HG03045 (cell line): Measurements from ENCODE around the gene ARHGAP12.
"Not testable (repeated sequence)": the region's sequence is repeated elsewhere in the genome, so short reads cannot be mapped to it uniquely, and the experiment has no call there.

Experiments
- ATAC-seq: cut with Tn5 transposase; IDR thresholded peaks from one replicate; pipeline ENCODE4 v1.9.1; 2021; ENCODE audit warnings: mild to moderate bottlenecking, moderate library complexity; ENCODE audit not compliant: unreplicated experiment

ARHGAP12 gene, protein sequence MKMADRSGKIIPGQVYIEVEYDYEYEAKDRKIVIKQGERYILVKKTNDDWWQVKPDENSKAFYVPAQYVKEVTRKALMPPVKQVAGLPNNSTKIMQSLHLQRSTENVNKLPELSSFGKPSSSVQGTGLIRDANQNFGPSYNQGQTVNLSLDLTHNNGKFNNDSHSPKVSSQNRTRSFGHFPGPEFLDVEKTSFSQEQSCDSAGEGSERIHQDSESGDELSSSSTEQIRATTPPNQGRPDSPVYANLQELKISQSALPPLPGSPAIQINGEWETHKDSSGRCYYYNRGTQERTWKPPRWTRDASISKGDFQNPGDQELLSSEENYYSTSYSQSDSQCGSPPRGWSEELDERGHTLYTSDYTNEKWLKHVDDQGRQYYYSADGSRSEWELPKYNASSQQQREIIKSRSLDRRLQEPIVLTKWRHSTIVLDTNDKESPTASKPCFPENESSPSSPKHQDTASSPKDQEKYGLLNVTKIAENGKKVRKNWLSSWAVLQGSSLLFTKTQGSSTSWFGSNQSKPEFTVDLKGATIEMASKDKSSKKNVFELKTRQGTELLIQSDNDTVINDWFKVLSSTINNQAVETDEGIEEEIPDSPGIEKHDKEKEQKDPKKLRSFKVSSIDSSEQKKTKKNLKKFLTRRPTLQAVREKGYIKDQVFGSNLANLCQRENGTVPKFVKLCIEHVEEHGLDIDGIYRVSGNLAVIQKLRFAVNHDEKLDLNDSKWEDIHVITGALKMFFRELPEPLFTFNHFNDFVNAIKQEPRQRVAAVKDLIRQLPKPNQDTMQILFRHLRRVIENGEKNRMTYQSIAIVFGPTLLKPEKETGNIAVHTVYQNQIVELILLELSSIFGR

DNA sequence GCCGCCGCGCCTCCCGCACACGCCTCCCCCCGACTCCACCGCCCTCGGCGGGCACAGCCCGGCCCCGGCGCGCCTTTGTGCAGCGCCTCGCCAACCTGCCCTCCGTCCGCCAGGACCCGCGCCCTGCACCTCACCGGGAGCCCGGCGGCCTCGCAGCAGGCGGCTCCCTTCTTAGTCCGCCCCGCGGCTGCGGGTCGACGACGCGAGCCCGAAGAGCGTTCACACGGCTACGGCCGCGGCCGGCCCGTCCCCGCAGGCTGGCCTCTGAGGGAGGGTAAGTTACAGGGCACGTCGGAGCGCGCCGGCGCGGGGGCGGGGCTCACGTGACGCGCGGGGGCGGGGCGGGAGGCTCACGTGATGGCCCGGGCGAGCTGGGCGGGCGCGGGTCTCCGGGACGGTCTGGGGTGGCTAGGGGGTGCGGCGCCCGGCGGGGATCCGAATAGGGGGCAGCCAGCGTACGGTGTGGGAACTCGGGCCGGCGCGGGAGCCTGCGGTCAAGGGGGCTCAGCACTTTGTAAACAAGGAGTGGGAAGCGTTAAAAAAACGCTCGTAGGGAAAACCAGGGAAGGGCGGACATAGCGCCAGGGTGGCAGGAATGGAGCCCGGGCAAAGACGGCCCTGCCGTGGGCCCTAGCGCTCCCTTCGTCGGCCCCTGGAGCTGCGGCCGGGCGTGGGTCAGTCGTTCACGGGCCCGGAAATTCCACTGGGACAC, at the start of gene ARHGAP12:
TSS of gene ARHGAP12 (minus strand) at position 283 of the 712 bp plus-strand sequence. CDS start 19,976 bp downstream, outside the sequence.
- ATAC-seq = peak; percentile 89

DNA sequence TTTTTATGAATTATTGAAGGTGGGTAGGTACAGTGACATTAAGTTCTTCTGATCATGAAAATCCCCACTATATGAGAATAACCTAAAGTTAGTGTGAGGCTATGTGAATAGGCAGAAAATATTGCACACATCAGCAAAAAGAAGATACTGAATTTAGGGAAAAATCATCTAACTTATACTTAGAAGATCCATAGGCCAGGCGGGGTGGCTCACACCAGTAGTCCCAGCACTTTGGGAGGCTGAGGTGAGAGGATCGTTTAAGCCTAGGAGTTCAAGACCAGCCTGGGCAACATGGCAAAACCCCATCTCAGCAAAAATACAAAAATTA, 49.5 kb upstream of the ARHGAP12 start:
- ATAC-seq = no peak

DNA sequence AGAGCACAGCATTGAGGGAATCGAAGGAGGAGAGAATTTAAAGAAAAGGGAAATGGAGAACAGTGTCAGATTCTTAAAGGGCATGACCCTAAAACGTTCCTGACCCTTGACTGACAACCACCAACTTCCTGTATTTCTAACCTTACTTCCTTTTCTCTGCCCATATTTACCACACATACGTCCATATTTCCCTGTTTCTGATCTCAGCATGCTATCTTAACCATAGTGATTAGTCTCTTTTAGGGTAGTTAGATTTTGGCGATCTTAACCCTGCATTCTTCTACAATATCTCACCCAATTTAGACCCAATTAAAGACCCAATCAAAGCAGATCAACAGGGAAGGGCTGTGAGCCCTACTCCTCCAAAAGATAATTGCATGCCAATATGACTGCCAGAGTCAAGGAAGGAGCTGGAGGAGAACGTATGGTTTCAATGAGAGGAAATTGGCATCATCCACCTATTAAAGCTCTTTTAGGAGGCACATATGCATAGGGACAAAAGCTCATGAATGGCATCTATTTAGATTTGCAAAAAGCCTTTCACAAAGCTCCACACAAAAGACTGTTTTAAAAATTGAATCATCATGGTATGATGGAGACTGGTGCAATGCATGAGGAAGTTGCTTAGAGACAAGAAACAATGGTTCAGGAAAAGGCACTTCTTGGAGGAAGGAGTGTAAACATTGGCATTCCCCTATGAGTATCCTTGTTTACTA, 49.0 kb upstream of the ARHGAP12 start:
- no peak for ATAC-seq

DNA sequence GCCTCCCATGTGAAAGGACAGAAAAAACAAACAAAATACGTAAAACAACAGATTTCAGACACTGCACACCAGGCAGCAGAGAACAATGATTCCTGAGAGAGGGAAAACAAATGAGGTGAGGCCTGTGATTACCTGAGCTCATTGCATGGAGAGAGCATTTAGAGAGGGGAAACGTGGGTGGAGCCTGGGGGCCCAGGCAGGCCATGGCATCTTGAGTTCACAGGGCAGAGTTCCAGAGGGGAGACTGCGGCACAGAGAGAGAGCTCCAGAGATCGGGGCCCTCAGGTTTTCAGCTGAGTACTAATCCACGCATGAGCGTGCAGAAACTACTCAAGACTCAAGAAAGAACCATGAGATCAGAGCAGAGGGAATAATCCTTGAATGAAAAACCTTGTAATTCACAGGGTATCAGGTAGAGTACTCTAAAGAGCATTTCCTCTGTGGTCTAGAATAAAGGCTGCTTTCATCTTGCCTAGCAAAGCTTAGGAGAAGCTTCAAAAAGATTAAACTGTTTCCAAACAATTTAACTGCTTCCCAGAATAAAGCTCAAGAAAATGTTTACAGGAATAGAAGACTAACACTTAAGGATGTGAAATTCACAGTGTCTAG, 46.6 kb upstream of the ARHGAP12 start:
- no peak for ATAC-seq

DNA sequence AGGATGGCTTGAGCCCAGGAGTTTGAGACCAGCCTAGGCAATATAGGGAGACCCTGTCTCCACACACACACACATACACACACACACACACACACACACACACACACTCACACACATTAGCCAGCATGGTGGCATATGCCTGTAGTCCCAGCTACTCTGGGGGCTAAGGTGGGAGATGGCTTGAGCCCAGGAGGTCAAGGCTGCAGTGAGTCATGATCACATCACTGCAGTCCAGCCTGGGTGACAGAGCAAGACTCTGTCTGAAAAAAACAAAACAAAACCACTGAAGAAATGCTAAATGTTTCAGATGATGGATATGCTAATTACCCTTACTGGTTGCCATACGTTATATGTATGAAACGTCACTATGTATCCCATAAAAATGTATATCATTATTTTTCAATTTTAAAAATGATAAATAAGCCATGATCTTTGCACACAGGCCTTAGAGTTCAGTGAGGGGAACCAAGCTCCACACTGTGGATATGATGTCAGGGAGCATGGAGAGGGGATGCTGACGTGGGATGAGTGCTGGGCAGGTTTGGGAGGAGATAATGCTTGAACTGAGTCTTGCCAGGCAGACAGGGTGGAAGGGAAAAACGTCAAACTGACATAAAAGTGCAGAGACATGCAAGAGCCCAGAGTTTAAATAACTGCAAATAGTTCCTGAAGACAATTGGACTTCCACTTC, 45.9 kb upstream of the ARHGAP12 start:
- ATAC-seq = no peak

DNA sequence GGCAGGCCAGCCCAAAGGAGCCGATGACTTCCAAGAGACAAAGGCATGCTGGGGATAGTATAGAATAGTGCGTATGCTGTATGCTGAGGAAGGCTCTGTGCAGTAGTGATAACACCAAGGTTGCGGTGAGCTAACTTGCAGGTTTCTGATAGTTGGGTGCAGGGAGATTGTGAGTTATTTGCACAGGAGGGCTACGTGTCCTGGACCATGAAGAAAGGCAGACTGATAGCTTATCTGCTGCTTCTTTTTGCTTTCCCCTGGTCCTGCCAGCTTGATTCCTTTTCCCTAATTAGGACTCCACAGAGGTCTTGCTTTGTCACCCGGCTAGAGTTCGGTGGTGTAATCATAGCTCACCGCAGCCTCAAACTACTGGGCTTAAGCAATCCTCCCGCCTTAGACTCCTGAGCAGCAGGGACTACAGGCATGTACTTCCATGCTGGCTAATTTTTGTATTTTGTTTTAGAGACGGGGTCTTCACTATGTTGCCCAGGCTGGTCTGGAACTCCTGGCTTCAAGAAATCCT, 43.9 kb upstream of the ARHGAP12 start:
- ATAC-seq = no peak

DNA sequence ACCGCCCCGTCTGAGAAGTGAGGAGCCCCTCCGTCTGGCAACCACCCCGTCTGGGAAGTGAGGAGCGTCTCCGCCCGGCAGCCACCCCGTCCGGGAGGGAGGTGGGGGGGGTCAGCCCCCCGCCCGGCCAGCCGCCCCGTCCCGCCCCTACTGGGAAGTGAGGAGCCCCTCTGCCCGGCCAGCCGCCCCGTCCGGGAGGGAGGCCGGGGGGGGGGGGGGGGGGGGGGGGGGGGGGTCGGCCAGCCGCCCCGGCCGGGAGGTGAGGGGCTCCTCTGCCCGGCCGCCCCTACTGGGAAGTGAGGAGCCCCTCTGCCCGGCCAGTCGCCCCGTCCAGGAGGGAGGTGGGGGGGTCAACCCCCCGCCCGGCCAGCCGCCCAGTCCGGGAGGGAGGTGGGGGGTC, 41.2 kb upstream of the ARHGAP12 start:
- ATAC-seq = not testable (repeated sequence)

DNA sequence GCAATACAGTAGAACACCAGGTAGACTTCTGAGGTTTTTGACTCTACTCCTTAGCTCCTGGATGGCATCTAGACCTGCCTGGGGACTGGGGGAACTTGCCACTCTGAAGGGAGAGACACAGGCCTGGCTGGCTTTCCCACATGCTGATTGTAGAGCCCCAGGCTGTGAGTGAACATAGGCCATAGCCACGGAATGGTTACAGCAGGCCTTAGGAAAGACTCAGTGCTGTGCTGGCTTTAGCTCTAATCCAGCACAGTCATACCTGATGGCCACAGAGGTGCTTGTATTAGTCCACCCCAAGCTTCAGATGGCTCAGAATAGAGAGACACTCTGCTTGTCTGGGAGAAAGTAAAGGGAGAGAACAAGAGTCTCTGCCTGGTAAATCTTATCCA, 35.0 kb upstream of the ARHGAP12 start:
- no peak for ATAC-seq

DNA sequence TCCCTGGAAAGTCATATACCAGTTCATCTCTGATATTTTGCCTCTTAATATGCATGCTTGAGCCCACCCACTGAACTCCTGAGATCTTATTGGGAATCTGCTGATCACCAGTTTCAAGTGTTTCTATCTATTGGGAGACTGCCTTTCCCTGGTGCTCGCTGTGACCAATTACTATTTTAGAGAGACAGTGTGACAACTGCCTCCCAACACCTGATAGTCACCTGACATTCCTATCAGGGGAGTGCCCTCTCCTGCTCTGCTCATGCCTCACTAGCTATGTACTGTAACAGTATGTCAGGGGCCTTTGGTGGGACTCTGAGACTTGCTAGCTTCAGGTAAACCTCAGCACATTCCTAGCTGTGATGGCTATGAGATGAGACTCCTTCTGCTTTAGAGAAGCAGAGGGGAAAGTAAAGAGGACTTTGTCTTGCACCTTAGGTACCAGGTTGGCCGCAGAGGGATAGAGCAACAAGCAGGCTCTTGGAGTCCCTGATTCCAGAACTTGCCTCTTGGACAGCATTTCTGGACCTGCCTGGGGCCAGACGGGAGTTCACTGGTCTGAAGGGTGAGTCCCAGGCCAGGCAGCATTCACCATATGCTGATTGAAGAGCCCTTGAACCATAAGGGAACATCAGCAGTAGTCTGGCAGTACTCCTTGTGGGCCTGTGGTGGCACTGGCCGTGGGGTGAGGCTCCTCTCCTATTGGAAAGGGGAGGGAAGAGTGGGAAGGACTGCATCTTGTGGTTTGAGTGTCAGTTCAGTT, 34.4 kb upstream of the ARHGAP12 start:
- ATAC-seq = no peak

DNA sequence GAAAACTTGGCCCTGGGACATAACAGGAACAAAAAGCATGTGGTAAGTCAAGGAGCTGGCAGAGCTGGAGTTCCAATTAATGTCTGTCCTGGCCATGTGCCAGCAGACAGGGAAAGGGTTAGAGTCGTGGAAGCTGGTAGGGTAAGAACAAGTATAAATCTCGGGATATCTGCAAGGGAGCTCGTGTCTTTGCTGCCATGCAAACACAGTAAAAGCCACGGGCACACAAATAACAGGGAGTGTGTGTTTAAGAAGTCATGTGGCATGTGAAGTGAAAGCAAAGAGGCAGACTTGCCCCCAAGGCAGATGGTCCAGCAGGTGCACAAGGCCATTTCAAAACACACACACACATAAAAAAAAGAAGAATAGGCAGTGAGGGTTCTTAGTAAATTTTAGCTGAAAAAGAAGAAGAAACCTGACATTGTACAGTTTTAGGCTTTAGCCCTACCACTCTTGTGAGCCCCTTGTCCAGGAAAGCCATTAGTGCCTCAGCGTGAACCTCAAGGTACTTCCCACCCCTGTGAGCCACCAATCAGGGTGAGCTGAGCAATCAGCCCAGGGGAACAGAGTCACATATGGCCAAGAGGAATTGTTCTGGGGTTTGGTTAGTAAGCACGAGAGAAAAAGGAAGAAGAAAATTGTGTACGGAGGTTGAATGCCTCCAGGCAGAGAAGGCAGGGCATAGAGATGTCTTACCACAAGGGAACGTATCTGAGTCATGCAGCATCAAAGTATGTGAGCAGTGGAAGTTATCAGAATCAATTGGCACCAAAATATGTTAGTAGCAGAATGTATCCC, 32.8 kb upstream of the ARHGAP12 start:
- ATAC-seq = no peak

DNA sequence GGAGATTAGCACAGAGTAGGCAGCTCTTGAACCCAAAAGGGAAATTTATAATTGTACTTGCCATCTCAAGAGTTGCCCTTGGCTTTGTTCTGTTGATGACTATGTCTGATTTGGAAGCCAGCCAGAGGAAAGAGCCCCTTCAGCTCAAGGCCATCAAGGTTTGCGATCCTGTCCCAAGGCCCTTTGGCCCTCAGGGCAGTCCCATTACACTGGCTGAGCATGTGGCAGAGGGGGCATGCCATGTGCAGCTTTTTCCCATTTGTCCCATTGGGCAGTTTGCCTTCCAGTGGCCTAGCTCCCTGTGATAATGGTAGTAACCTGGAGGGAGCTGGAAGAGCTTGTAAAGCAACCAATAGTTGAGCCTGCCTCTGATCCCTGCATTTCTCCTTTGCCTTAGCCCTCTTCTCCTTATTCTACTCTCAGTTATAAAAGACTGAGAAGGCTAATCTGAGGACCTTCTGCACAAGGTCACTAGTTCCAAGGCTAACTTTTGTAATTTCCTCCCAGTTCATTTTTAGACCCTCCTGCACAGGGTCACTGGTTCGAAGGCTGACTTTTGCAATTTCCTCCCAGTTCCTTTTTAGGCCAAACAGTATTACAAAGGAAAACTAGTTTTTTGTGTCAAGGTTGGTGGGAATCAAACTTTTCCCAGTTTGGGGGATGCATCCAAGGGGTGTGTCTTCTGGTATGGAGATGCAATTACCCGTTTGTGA, 31.0 kb upstream of the ARHGAP12 start:
- ATAC-seq = no peak

DNA sequence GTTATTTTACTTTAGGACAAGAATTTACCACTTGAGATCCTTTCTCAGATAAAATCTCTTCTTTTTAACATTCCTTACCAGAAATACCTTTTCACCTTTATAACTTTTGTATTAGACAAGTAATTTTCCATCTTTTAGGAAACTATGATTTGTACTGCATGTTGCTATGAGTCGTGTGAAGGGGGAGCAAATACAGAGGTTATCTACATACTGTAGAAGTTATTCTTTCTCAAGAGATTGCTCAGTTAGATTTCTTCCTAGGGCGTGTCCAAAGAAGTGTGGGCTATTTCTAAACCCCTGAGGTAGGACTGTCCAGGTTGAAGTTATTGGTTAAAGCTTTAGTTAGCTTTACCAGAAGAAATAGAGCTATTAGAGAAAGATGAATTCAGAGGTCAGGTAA, 30.2 kb upstream of the ARHGAP12 start:
- no peak for ATAC-seq

DNA sequence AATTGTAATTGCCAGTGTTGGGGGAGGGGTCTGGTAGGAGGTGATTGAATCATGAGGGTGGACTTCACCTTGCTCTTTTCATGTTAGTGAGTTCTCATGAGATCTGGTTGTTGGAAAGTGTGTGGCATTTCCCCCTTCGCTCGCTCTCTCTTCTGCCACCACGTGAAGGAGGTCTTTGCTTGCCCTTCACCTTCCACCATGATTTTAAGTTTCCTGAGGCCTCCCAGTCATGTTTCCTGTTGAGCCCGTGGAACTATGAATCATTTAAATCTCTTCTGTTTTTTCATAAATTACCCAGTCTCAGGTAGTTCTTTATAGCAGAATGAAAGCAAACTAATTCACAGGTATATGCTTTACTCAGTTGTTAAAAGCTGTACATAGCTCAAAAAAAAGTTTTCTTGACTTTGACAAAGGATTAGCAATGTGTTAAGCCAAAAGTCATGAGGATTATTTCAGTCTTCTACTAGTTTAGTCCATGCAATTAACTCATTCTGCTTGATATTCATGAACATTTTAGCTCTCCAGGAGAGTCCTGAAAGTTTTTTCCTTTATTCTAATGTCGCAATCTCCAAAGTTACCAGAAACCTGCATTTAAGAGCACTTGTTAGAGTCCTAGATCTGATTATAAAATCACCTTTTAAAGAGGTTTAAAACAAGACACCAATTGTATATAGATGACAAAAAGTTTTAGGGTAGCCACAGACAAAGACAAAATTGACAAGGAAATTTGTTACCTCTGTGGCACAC, 27.7 kb upstream of the ARHGAP12 start:
- no peak for ATAC-seq

DNA sequence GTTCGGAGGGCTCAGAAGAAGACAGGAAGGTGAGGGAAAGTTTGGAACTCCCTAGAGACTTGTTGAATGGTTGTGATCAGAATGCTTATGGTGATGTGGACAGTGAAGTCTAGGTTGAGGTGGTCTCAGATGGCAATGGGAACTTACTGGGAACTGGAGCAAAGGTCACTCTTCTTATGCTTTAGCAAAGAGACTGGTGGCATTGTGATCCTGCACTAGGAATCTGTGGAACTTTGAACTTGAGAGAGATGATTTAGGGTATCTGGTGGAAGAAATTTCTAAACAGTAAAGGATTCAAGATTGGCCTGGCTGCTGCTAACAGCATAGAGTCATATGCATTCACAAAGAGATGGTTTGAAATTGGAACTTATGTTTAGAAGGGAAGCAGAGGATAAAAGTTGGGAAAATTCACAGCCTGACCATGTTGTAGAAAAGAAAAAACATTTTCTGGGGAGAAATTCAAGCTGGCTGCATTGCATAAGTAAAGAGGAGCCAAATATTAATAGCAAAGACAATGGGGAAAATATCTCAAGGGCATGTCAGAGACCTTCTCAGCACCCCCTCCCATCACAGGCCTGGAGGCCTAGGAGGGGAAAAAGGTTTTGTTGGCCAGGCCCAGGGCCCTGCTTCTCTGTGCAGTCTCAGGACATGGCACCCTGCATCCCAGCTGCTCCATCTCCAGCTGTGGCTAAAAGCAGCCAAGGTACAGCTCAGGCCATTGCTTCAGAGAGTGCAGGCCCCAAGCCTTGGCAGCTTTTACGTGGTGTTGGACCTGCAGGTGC, 26.0 kb upstream of the ARHGAP12 start:
- ATAC-seq = no peak

DNA sequence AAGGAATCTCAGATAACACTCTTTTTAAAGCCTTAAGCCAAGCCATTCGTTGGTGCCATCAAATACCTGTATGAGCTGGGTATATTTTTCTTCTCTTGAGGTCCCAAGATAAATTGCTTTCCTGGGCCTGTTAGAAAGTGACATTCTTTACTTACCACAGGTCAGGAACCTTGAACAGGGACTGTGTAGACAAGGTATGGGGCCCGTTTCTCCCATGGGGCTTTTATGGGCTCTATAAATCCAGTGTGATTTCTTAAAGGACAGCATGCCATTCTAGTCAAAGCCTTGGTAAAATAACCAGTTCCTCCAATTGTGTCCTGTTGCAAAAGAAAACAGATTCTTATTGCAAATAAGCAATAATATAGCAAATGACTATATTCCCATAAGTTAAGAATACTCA, 24.8 kb upstream of the ARHGAP12 start:
- no peak for ATAC-seq

DNA sequence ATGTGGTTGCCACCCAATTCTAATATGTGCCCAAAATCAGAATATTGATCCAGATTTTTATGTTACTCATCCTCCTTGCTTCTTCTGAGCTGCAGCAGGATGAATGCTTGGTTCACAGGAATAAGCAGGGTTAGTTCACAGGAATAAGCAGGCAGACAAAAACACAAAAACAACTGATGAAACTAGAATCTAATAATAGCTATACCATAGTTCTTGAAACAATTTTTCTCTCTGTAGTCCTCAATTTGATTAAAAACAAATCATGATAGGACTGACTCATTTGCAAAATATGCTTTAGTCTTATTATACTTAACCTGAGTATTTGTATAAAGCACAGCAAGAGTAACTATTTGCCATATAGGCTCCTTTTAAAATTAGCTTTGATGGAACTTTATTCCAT, 24.4 kb upstream of the ARHGAP12 start:
- ATAC-seq = no peak
